ENCODE measurements around the gene LRRC25.

- no peak for TF ChIP-seq CTCF (optimal IDR thresholded peaks at IDR 0.05 in 1 of 3, IDR thresholded peaks at IDR 0.05 in 1 of 3, conservative IDR thresholded peaks at IDR 0.05 in 1 of 3; ENCODE audit: extremely low read depth in 1 of 3, insufficient read depth in 2 of 3, low read length in 3 of 3)
- no peak for TF ChIP-seq EZH2 (IDR thresholded peaks at IDR 0.05; ENCODE audit: low read length)
Measured at GRCh38 chr19:18393836-18394235, 3.6 kb downstream of the LRRC25 start.

Data from keratinocyte (primary cell).